ENCODE data around the gene RPS6KA1.

DNA sequence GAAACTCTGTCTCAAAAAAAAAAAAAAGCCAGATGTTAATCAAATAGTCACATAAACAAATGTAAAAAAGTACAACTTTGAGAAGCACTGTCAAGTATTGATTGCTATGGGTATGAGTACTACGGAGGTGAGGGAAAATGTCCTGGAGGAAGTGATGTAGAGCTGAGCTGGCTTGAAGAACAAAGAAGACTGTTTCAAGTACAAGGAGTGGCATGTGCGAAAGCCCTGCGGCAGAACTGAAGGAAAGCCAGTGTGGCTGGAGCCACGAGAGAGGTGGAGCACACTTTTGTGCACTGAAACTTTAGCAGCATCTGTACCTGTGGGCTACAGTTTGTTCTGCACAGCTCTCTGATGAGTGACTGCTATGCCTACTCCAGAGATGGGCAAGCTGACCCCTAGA, 5.4 kb upstream of the RPS6KA1 start:
- TF ChIP-seq CTCF (IDR thresholded peaks at IDR 0.05; ENCODE audit: low read length), result no peak
- TF ChIP-seq EZH2 (IDR thresholded peaks at IDR 0.05; ENCODE audit: borderline replicate concordance, low read length), result no peak

All from OCI-LY1 (cell line).